AG04449 (cell line): ENCODE measurements around the gene AKAP8.

Experiments
- CTCF ChIA-PET: fragments of 350-600 bp; formaldehyde crosslinking; extraction: SDS; loops from one replicate; lab custom pipeline; 2021; ENCODE audit warnings: antibody characterized with exemption; lab: Yijun Ruan, JAX
- POLR2A ChIA-PET: fragments of 400-600, 350-600 bp; formaldehyde crosslinking; extraction: SDS; loops from one replicate; lab custom pipeline; 2020; ENCODE audit warnings: antibody characterized with exemption, inconsistent platforms; lab: Yijun Ruan, JAX
- DNase-seq: peaks from one replicate; pipeline ENCODE4 v3.0.0-alpha.2; 2010; ENCODE audit warnings: low read depth, low spot score
- H3K4me3 ChIP-seq: 2 replicates; pipeline ENCODE4 v1.5.1; 2011; ENCODE audit warnings: low read depth, mild to moderate bottlenecking, control low read depth, low read length
- CTCF ChIP-seq: IDR thresholded peaks from one replicate; pipeline ENCODE4 v1.5.1; 2011; ENCODE audit warnings: mild to moderate bottlenecking, moderate library complexity, low read length, control low read depth, inconsistent platforms; ENCODE audit not compliant: insufficient read depth; ENCODE audit errors: missing control alignments

AKAP8 gene

DNA sequence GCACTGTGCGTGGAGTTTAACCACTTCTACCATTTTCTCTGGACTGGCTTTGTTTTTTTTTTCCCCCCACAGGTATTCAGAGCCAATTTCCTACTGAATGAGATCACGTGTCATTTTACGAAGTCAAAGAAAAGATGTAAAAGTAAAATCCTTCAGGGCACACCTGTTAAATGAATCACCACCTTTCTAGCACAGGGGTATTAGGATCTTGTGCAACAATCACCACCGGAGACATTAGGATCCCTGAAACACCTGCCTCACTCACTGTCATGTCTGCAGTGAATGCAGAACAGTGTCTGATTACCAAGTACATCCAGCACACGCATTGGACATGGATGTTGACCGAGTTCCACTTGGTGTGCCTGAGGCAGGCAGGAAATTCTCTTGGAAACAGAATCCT lies 64.5 kb downstream of the AKAP8 start:
- DNase-seq = no peak
- no peak for TF ChIP-seq CTCF
- POLR2A ChIA-PET = no interaction called here
- H3K4me3 ChIP-seq = no peak overlapping the region
- CTCF ChIA-PET = interaction anchor here (2.0 kb wide), 1 partner anchor 9 kb away, joined by 4 read pairs; no protein-coding TSS in a partner anchor

DNA sequence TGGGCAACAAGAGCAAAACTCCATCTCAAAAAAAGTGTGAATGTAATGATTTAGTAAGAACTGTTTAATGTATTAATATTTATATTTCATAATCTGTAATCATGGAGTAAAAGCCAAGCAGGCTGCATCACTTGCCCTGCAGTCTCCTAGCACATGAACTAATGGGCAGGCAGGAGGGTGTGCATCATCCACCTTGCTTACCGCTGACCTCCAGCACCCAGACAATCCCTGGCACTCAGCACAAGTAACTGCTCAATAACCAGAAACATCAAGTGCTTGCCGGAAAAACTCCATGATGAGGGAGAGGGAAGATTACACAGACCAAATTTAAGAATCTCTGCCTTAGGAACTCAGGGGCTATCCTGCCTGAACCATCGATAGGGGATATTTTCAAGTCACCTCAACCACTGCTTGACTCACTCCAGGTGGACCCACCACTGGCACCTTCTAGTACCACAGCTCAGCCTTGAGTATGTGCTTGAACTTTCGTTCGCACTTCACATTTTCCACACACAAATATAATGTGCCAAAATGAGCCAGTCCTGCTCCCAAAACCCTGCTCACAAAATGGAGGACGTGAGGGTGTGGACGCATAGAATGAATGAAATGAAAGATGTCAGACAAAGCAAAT lies 65.8 kb downstream of the AKAP8 start:
- no peak for DNase-seq
- ChIA-PET CTCF (interaction anchor here (2.0 kb wide), 1 partner anchor 8 kb away, joined by 4 read pairs; no protein-coding TSS in a partner anchor), POLR2A (no interaction called here)
- TF ChIP-seq CTCF = no peak
- H3K4me3 ChIP-seq = no peak overlapping the region

DNA sequence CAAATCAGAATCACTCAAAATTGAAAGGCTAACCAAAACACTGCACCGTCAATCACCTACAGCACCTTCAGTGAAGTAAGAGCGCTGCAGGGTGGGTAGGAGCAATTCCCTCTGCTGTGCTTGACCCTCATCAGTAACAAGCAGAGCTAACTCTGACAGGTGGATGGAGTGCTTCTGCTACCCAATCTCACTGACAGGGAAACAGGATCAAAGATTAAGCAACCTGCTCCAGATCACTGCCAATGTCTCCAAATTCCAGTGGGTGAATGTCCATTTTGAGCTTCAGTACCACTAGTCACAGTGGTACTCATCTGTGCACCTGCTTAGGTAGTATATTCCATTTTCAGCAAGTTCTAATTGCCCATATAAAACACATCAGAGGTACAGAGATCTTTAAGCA lies 72.4 kb downstream of the AKAP8 start:
- ChIA-PET CTCF (interaction anchor here (1.3 kb wide), 1 partner anchor 16 kb away, joined by 3 read pairs; no protein-coding TSS in a partner anchor), POLR2A (no interaction called here)
- DNase-seq = no peak
- no peak overlapping the region for H3K4me3 ChIP-seq
- no peak for TF ChIP-seq CTCF

DNA sequence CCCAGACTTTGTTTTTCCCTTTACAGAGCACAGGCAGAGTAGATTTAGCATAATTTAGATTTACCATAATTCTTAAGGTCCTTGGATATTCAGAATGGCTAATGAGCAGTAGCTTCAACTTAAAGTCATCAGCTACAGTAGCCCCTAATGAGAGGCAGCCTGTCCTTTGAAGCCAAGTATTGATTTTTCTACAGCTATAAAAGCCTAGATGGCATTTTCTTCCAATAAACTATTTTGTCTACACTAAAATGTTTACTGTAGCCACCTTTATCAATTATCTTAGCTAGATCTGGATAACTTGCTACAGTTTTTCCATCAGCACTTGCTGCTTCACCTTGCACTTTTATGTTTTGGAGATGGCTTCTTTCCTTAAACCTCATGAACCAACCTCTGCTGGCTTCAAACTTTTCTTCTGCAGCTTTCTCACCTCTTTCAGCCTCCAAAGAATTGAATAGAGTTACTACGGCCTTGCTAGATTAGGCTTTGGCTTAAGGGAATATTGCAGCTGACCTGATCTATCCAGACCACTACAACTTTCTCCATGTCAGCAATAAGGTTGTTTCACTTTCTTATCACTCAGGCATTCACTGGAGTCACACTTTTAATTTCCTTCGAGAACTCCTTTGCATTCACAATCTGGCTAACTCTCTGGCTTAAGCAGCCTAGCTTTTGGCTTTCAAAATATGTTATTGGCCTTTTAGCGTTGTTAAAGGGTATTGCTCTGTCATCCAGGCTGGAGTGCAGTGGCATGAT lies 73.8 kb downstream of the AKAP8 start:
- no peak for DNase-seq
- H3K4me3 ChIP-seq = no peak overlapping the region
- ChIA-PET CTCF (interaction anchor here (1.1 to 1.5 kb wide), 3 partner anchors 9 to 21 kb away, joined by 3 to 4 read pairs (median 3); no protein-coding TSS in a partner anchor), POLR2A (no interaction called here)
- no peak for TF ChIP-seq CTCF

GRCh38 chr19:15304140-15304705 lies 75.4 kb downstream of the AKAP8 start:
- no peak overlapping the region for H3K4me3 ChIP-seq
- POLR2A ChIA-PET = no interaction called here
- CTCF ChIA-PET = interaction anchor here (1.1 kb wide), 1 partner anchor 13 kb away, joined by 3 read pairs; no protein-coding TSS in a partner anchor

More at GRCh38 chr19:15304140-15304705, 75.4 kb downstream of the AKAP8 start:
- TF ChIP-seq CTCF = no peak
- no peak for DNase-seq
